NCI-H2171 (cell line): ENCODE measurements around the gene PPP1R14B.
A peak's percentile ranks its signal among the peaks of the same experiment; 100 is the strongest.

ENCODE experiments used
- DNase-seq: peaks from one replicate; lab custom pipeline; 2025; lab: John Stamatoyannopoulos, UW

Gene PPP1R14B

DNA sequence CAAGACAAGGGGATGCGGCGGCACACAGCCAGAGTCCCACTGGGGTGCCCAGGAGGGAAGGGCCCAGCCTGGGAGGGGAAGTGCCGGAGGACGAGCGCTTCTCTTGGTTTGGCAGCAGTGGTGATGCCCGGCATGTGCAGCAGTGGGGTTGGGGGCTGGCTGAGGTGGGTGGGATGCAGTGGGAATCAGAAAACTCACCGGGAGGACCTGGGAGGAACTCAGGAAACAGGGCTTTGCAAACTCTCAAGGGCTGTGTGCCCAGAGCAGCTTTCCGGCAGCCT is 37.2 kb downstream of the PPP1R14B start:
- no peak for DNase-seq

DNA sequence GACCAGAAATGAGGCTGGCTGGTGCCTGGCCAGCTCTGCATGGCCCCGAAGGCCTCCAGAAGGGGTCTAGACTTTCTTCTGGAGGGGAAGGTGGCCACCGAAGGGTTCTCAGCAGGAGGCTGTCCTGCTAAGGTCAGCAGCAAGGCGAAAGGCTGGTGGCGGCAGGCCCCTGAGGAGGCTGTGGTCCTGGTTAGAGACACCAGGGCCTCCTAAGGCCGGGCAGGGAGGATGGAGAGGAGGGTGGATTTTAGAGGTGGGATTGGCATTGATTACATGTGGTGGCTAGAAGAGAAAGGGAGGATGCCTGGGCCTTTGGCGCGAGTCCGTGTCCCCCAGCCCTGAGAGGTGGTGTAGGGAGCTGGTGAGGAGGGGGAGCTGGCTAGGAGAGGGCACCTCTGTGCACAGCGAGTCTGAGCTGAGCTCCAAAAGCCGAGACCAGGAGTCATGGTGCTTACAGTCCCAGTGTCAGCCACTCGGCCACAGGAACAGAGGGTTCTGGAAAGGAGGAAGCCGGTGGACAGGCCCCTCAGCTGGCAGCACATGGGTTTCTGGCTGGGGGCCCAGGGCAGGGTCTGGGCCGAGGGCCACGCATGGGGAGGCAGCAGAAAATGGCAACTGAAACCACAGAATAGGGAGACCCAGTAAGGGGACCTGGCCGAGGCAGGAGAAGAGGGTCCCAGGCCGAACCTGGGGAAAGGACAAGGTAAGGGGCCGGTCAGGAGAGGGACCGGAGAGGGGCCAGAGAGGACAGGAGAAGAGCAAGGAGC is 37.8 kb downstream of the PPP1R14B start:
- no peak for DNase-seq

DNA sequence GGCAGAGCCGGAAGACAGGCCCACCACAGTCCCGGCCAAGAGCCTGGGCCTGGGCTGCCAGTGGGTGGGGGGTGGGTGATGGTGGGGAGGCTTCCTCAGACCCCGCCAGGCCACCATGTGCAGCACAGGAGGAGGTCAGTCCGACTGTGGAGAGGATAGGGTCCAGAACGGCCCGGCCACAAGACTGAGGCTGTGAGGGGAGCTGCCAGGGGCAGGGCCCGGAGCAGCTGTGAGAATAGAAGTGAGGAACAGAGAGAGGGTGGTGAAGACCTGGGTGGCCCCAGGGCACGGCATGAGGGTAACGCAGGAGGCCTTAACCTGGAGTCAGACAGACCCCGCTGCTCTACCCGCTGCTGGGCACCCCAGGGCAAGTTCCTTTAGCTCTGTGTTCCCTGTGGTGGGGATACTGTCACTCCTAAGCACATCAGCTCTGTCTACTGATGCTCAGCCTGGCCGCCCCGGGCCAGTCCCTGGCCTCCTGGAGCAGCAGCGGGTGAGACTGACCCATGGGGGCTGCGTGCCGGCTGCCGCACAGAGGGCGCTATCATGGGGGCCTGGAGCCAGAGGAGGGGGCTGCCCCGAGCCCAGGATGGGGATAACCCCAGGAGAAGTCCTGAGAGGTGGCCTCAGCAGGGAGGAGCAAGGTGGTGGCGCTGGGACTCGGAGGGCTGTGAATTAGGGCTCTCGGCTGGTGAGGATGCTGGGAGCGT is 38.5 kb downstream of the PPP1R14B start:
- no peak for DNase-seq

DNA sequence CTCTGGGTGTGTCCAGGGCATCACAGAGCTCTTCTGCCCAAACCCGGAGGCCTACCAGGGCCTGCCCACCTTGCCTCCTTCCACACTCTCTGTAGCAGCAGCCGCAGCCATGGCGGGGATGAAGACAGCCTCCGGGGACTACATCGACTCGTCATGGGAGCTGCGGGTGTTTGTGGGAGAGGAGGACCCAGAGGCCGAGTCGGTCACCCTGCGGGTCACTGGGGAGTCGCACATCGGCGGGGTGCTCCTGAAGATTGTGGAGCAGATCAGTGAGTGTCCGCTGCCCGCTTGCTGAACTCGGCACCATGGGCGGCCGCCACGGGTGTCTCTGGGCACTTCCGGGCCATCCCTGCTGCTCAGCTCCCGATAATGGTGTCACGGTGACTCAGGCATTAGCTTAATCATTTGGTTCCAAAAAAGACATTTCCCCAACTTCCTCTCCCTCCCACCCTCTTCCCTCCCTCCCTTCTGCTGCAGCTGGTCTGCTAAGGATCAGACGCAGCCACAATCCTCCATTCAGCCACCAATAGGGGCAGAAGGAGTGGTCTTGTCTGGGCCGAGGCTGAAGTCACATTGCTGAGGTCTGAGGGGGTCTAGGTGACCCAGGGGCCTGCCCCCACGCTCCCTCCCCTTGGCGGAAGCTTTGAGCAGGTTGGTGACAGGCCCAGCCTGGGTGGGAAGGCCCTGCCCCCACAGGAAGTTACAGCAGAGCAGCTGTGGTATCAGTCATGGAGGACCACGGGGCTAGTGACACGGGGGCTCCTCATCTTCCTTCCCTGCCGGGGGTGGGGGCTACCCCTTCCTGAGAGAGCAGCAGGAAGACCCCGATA is 39.3 kb downstream of the PPP1R14B start:
- DNase-seq: no peak

DNA sequence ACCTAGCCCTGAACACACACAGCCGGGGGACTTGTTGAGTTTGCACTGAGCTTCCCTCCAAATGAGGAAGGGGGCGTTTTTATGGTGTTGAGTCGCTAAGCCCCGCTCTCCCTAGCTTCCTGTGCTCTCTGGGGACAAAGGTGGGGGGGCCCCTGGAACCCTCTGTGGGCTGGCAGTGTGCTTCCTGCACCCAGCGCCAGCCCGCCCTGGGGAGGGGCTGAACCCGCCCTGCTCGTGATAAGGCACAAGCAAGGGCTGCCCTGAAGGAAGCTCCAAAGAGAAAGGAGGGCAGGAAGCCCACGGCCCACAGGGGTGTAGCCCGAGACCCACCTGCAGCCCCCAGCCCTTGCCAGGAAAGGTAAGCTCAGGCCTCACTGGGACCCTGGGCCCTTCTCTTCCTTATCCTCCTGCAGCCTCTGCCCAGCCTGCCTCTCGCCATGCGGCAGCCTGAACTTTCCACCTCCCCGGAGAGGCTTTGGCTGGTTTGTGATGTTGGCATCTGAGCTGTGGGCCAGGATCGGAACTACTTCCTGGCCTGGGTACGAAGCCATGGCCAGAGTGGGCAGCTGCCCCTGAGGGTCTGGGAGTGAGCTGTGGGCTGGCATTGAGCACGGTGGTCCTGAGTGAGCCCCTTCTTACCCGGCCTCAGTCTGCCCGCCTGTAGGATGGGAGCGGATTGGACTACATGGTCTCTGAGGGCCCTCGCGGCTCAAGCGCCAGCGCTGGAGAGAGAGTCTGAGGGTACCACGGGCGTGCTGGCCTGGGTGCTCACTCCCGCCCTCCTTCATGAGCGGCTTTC is 40.1 kb downstream of the PPP1R14B start, which contains the start of gene FERMT3:
Gene FERMT3 (plus strand): TSS at position 265 of the 799 bp plus-strand sequence. CDS start 644 bp downstream, outside the sequence.
- no peak for DNase-seq

DNA sequence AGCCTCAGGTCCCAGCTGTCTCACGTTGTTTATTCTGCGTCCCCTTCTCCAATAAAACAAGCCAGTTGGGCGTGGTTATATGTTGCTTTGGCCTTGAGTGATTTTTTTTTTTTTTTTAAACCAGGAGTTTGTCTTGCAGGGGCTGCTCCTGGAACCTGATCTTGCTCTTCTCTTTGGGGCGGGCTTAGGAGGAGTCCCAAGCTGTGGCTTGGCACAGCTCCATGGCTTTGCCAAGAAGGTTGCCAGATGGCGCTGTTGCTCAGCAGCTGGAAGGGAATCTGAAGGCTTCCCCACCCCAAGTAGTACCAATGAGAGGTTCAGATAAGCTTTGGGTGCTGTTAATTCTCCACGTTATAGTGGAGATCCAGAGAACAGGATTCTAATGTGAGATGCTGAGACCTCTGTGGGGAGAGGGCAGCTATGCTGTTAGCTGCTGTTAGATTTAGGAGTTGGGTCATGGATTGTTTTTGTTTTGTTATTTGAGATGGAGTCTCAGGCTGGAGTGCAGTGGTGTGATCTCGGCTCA is 42.2 kb downstream of the PPP1R14B start:
- DNase-seq: peak; percentile 99

DNA sequence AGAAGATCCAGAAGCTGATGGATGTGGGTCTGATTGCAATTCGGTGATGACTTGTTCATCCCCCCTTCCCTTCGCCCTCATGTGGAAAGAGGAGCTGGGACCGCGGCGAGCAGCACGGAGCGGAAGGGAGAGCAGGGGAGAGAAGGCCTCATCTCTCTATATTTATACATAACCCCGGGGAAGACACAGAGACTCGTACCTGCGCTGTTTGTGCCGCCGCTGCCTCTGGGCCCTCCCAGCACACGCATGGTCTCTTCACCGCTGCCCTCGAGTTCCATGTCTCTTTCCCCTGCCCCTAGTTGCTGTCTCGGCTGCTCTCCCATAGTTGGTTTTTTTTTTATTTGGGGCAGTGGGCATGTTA is 42.7 kb downstream of the PPP1R14B start:
- DNase-seq: no peak

DNA sequence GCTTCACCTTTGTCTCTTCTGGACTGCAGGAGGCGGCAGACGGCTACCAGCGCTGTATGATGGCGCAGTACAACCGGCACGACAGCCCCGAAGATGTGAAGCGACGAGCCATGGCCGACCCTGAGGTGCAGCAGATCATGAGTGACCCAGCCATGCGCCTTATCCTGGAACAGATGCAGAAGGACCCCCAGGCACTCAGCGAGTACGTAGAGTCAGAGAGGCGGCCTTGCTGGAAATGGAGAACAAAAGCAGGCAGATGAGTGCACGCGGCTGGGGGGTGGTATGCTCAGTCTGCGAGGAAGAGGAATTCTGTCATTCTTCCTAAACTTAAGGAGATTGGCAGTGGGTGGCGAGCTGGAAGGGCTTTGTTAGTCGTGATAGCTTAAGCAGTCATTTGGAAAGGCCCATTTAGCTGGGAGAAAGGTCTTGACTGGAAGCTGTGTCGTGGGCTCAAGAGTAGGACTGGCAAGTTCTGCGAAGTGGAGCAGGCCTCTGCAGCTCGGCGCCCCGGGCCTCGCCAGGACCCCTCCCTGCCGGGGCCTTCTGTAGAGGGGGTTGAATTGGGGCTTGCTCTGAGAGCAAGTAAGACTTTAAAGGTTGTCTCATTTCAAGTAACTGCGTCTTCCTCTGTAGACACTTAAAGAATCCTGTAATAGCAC is 43.2 kb downstream of the PPP1R14B start:
- DNase-seq: no peak

DNA sequence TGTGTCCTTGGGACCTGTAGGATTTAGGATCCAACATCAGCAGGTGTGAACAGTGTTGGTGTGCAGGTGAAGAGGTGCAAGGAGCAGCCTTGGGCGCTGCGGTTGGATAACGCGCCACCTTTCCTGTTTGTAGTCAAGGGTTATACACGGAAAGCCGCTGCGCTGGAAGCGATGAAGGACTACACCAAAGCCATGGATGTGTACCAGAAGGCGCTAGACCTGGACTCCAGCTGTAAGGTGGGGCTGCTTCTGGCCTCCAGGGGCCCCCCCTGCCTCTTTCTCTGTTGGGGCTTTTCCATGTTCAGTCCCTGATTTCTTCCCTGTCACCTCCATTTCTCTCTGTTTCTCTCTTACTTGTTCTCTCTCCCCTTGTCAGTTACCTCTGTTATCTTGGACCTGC is 43.8 kb downstream of the PPP1R14B start:
- no peak for DNase-seq

DNA sequence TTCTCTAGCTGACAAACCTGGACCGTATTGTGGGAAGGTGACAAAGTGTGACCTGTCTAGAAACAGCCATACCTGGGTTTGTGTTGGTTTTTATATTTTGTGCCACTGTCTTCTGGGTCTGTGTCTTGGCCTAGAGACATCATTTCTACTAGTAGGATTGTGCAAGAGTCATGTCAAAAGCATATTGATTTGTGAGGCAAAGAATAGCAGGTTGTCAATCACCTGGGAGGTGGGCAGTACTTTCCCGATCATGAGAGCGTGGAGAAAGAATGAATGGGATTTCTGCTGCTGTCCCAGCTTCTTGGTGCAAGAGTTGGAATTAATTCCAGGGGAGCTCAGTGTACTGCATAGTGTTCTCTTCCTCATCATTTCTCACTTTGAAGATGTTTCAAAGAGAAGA is 45.2 kb downstream of the PPP1R14B start:
- no peak for DNase-seq

DNA sequence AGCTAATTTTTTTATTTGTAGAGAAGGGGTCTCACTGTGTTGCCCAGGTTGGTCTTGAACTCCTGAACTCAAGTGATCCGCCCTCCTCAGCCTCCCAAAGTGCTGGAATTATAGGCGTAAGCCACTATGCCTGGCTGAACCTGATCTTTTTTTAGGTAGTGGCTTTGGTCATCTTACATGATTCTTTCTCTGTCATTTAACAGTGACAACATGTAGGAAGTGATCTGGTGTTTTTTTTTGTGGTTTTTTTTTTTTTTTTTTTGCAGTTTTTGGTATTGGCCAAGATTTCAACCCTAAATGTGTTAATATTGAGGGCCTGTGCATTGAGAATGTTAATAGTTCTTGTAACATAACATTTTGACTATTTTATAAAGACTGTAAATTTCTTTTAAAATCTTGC is 48.2 kb downstream of the PPP1R14B start:
- DNase-seq: no peak

DNA sequence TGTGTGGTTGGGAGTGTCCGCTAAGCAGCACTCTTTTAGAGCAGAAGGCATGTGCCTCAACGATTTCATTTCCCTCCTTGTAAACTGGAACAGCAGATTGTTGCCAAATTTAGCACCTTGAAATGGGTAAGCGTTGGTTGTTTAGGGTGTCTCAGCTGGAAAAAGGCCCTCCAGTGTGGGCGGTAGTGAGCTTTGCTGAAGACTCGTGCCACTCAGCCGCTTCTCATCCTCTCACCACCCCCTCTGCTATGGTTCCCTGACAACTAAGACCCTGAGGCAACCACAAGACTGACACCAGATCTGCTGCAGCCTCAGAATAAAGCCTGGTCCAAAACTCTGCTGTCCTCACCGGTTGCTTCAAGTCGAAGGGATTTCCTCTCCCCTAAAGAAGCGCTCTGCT is 50.1 kb downstream of the PPP1R14B start:
- DNase-seq: no peak
